Adipocyte (in vitro differentiated cells): ENCODE data around the gene FOXF1.

Source experiments
- DNase-seq: peaks from one replicate; pipeline ENCODE4 v3.0.0-alpha.2; 2015; ENCODE audit warnings: low read depth
- H3K27me3 ChIP-seq: replicated peaks from 2 replicates; pipeline ENCODE4 v1.7.0; 2013; ENCODE audit warnings: mild to moderate bottlenecking, low read length, moderate library complexity; ENCODE audit not compliant: control insufficient read depth, insufficient read depth
- H3K36me3 ChIP-seq: 2 replicates; pipeline ENCODE4 v1.7.0; 2013; ENCODE audit warnings: low read length, mild to moderate bottlenecking, moderate library complexity; ENCODE audit not compliant: control insufficient read depth, insufficient read depth, severe bottlenecking
- H3K4me1 ChIP-seq: 2 replicates; pipeline ENCODE4 v1.7.0; 2013; ENCODE audit warnings: mild to moderate bottlenecking, low read length, moderate library complexity; ENCODE audit not compliant: control insufficient read depth, insufficient read depth
- H3K4me3 ChIP-seq: 2 replicates; pipeline ENCODE4 v1.7.0; 2013; ENCODE audit warnings: mild to moderate bottlenecking, low read length, moderate library complexity
- H3K9ac ChIP-seq: 2 replicates; pipeline ENCODE4 v1.7.0; 2013; ENCODE audit warnings: mild to moderate bottlenecking, low read length, moderate library complexity
- H3K9me3 ChIP-seq: 2 replicates; pipeline ENCODE4 v1.7.0; 2013; ENCODE audit warnings: mild to moderate bottlenecking, low read length, moderate library complexity; ENCODE audit not compliant: control insufficient read depth

FOXF1 gene

DNA sequence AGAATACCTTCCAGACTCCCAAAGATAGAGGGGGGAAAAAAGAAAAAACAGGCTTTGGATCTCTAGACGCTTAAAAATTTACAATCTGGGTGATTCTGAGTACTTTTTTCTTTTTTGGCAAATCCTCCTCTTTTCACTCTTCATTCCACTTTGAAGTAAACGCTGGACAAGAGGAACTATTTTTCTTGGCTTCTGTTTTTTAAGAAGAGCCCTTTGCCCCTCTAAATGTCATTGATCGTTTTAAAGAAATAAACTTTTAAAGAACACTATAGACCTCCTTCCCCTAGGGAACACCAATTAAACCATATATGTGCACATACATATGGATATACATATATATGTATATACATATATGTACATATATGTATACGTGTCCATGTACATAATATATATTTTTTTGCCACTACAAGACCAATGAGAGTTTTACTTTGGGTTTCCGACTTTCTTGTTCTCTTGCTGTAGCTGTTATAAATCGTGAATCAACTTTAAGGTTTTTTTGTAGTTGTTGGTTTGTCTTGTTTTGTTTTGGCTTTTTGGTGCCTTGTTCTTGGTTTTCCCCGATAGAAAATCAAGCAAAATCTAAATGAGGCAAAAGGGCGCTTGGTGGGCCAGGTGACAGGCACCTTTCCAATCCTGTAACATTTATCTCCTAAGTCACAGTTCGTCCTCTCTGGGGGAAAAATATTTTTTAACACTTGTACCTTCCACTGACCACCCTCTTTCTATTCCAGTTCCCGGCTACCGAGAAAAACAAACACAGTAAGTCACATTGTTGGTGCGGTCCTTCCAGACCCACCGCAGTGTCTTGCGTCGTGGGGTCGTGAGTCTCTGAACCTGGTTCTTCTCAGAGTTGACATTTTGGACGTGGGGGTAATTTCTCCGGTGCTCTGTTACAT is 4.4 kb downstream of the FOXF1 start:
- Histone ChIP-seq H3K9ac (no peak overlapping the region), H3K36me3 (no peaks in the 10 kb centered on the region), H3K4me1 (peaks cover 6% of the 10 kb centered on the region), H3K9me3 (no peaks in the 10 kb centered on the region), H3K27me3 (peaks cover 59% of the 10 kb centered on the region), H3K4me3 (no peak overlapping the region)
- DNase-seq: no peak

DNA sequence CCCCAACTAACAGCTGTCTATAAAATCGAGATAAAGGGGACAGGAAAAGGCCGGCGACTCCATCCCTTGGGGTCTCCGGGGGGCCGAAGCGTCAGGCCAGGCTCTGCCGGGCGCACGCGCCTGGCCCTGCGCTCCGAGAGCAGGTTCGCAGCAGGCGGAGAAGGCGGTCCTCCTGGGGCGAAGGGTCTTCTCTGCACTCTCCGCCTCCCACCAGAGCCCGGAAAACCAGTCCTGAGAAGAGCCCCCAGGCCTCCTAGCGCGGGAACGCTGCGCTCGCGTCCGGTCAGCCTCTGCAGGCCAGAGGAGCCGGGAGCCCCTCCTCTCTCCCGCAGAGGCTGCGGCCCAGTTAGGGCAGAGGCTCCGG is 5.1 kb downstream of the FOXF1 start:
- peaks cover 63% of the 10 kb centered on the region for H3K27me3 ChIP-seq
- H3K4me3 ChIP-seq: peak overlapping the region; percentile 46
- H3K36me3 ChIP-seq: no peaks in the 10 kb centered on the region
- H3K4me1 ChIP-seq: peaks cover 8% of the 10 kb centered on the region
- DNase-seq: no peak
- no peak overlapping the region for H3K9ac ChIP-seq
- no peaks in the 10 kb centered on the region for H3K9me3 ChIP-seq

GRCh38 chr16:86515777-86516622 is 5.7 kb downstream of the FOXF1 start:
- Histone ChIP-seq H3K9me3 (no peaks in the 10 kb centered on the region), H3K36me3 (no peaks in the 10 kb centered on the region), H3K4me3 (peak overlapping the region; percentile 46), H3K4me1 (peaks cover 12% of the 10 kb centered on the region), H3K9ac (no peak overlapping the region), H3K27me3 (peaks cover 69% of the 10 kb centered on the region)
- no peak for DNase-seq

DNA sequence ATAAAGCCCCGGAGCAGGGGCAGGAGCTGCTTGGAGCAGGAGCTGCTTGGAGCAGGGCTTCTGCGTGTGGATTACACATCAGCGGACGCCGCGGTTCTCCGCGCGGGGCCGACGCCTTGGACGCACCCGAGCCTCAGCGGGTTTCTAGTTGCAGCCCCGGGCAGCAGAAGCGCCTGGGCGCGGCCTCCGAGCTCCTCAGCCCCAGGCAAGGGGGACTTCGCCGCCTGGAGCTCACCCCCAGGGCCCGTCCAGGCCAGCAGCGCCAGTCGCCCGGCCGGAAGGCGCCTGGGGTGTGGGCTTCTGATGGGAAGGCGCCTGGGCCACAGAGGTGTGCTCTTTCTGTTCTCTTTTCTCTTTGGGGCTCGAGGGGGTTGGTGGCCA is 6.3 kb downstream of the FOXF1 start:
- H3K9me3 ChIP-seq: no peaks in the 10 kb centered on the region

DNA sequence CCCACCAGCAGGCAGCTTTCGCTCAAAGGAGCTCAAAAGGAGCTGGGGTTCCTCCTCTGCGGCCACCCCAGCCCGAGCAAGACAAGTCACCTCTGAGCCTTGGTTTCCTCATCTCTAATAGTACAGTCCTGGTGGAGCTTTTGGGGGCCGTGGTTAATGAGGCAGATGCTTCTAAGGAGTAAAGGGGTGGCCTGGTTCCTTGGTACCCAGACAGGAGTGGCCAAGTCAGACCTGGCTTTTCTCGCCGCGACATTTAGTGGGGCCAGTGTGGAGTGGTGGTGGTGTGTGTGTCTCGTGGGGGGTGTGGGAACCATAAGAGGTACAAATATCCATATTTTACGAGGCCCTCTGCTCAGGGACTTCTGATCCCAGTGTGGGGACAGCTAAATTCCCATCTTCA is 6.7 kb downstream of the FOXF1 start:
- Histone ChIP-seq H3K4me3 (no peak overlapping the region), H3K4me1 (peaks cover 12% of the 10 kb centered on the region), H3K27me3 (peaks cover 73% of the 10 kb centered on the region), H3K9ac (no peak overlapping the region), H3K36me3 (no peaks in the 10 kb centered on the region), H3K9me3 (no peaks in the 10 kb centered on the region)
- DNase-seq: no peak

More for the DNA sequence above, 6.3 kb downstream of the FOXF1 start:
- H3K36me3 ChIP-seq: no peaks in the 10 kb centered on the region
- no peak overlapping the region for H3K4me3 ChIP-seq
- H3K4me1 ChIP-seq: peaks cover 12% of the 10 kb centered on the region
- H3K27me3 ChIP-seq: peaks cover 72% of the 10 kb centered on the region
- DNase-seq: no peak
- H3K9ac ChIP-seq: no peak overlapping the region

DNA sequence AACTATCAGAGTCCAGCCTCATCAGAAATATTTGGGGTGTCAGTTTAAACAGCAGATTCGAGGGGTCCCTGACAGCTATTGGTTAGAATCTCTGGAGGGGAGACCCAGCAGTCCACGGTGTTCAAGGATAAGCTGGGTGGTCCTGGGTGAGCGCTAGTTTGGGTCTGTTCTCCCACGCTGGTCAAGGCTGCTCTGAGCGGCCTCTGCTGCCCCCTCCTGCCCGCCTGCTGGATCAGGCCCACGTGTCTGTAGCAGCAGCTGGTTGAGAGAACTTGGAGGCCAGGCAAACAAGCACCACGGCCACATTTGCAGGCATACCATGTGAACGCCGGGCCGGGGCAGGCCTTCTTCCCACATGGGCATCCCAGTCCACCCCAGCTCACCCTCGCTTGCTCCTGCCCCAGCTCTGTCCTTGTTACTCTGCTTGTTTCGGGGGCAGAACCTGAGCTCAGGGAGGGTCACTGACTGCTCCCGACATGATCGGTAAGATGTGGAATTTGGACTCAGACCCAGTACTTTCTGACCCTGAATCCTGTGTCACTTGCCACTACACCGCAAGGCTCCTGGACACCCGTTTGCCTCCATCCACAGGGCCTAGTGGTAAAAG is 7.4 kb downstream of the FOXF1 start:
- Histone ChIP-seq H3K4me3 (no peak overlapping the region), H3K9ac (no peak overlapping the region), H3K36me3 (no peaks in the 10 kb centered on the region), H3K27me3 (peaks cover 78% of the 10 kb centered on the region), H3K9me3 (no peaks in the 10 kb centered on the region), H3K4me1 (peaks cover 12% of the 10 kb centered on the region)
- DNase-seq: peak; percentile 89

GRCh38 chr16:86519007-86519648 is 8.8 kb downstream of the FOXF1 start:
- no peak overlapping the region for H3K4me3 ChIP-seq
- H3K27me3 ChIP-seq: peaks cover 79% of the 10 kb centered on the region
- H3K4me1 ChIP-seq: peaks cover 12% of the 10 kb centered on the region
- no peak overlapping the region for H3K9ac ChIP-seq
- no peaks in the 10 kb centered on the region for H3K9me3 ChIP-seq
- no peak for DNase-seq
- H3K36me3 ChIP-seq: no peaks in the 10 kb centered on the region

DNA sequence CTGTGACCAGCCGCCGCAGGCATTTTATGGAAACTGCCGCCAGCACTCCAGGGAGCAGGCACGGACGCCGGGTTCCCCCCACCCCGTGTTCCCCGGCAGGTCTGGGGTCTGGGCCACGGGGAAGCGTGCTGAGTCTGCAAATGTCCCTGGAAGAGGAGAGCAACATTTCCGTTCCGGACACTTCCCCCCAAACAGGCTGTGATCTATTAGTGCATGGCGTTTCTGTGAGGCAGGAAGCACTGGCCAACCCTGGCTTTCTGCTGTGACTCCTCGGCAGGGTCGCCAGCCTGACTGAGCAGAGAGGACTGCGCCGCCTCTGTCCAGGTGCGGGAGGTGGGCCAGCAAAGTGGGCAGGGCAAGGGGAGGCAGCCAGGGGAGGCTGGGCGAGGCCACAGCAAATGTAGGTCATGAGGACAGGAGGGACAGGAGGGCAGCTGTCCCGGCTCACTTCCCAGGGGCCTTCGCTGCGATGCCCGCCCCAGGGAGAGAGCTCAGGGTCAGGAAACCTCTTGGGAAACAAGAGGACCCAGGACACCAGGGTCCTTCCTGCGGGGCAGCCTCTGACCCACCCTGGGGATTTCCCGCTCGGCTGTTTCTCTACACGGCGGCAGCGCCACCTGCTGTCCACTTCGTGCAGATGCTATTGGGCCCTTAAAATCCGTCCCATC is 9.5 kb downstream of the FOXF1 start:
- Histone ChIP-seq H3K4me3 (no peak overlapping the region), H3K27me3 (peaks cover 76% of the 10 kb centered on the region), H3K9me3 (no peaks in the 10 kb centered on the region), H3K36me3 (no peaks in the 10 kb centered on the region), H3K9ac (no peak overlapping the region), H3K4me1 (peaks cover 12% of the 10 kb centered on the region)
- peak; percentile 87 for DNase-seq

GRCh38 chr16:86520317-86521210 is 10.2 kb downstream of the FOXF1 start:
- H3K4me3 ChIP-seq: no peak overlapping the region
- DNase-seq: no peak
- H3K36me3 ChIP-seq: no peaks in the 10 kb centered on the region
- H3K9ac ChIP-seq: no peak overlapping the region
- H3K27me3 ChIP-seq: peaks cover 71% of the 10 kb centered on the region
- H3K9me3 ChIP-seq: no peaks in the 10 kb centered on the region
- peaks cover 11% of the 10 kb centered on the region for H3K4me1 ChIP-seq
